ENCODE data around the gene UST.
A peak's percentile ranks its signal among the peaks of the same experiment; 100 is the strongest.
"Not testable (repeated sequence)": the region's sequence is repeated elsewhere in the genome, so short reads cannot be mapped to it uniquely, and the experiment has no call there.

The UST gene

DNA sequence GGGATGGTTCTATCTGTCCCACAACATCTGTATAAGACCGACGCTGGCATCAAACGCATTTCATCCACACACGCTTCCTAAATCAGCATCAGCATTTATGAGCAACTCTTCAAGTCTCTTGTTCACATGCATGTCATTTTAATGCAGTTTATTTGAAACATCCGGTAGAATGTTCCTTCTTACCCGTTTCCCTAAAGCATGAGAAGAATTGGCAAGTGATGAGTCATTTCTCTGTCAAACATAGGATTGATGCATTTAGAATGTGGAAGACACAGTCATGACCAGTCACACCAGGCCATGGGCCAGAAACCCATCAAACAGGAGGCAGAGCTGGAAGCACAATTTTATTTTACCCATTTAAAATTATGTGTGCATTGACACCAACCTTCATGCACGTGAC lies 122.8 kb downstream of the UST start:
- TF ChIP-seq CTCF (IDR thresholded peaks at IDR 0.05; ENCODE audit: low read depth, low read length), result no peak
- peak; percentile 31 for DNase-seq (ENCODE audit: extremely low read depth, low read depth)

DNA sequence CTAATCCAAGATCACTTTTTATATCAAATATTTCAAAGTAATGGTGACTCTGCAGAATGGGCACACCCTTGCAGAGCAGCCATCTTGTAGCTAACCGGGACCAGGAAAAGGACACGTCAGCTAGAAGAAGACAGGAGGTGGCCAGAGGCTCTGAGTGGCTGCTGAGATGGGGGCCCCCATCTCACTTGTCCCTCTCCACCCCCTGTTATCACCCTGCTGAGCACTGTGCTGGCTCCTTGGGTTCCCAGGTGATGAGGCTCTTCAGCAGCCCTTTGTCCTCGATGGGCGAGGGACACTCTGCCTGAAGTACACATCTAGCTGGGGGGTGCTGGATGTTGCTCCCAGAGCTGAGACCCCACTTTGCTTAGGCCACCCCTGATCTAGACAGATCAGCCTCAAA lies 126.3 kb downstream of the UST start:
- DNase-seq (ENCODE audit: extremely low read depth, low read depth), result no peak
- TF ChIP-seq CTCF (IDR thresholded peaks at IDR 0.05; ENCODE audit: low read depth, low read length), result no peak

DNA sequence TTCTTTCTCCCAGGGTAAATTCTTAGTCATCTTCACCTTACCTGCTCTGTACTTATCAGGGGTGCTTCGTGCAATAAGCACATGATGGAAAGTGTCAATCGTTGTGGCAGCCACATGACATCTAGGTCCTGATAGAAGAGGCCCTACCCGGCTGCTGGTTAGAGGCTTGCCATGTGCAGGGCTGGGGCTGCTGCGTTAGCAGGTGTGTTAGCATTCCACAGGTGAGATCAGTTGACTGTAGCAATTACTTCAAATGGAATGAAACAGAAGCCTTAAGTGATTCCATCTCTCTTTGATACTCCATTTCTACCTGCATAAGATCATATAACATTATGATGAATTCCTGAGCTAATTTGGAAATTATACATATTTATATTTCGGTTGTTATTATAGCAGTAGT lies 127.0 kb downstream of the UST start:
- TF ChIP-seq CTCF (IDR thresholded peaks at IDR 0.05; ENCODE audit: low read depth, low read length), result no peak
- no peak for DNase-seq (ENCODE audit: extremely low read depth, low read depth)

- no peak for TF ChIP-seq CTCF (IDR thresholded peaks at IDR 0.05; ENCODE audit: low read depth, low read length)
- no peak for DNase-seq (ENCODE audit: extremely low read depth, low read depth)
Measured at GRCh38 chr6:148874698-148875293, 128.0 kb downstream of the UST start.

GRCh38 chr6:148878683-148879082 lies 131.9 kb downstream of the UST start:
- no peak for TF ChIP-seq CTCF (IDR thresholded peaks at IDR 0.05; ENCODE audit: low read depth, low read length)
- DNase-seq (ENCODE audit: extremely low read depth, low read depth), result no peak

- DNase-seq (ENCODE audit: extremely low read depth, low read depth), result not testable (repeated sequence)
Measured at GRCh38 chr6:148880742-148881141, 133.9 kb downstream of the UST start.

DNA sequence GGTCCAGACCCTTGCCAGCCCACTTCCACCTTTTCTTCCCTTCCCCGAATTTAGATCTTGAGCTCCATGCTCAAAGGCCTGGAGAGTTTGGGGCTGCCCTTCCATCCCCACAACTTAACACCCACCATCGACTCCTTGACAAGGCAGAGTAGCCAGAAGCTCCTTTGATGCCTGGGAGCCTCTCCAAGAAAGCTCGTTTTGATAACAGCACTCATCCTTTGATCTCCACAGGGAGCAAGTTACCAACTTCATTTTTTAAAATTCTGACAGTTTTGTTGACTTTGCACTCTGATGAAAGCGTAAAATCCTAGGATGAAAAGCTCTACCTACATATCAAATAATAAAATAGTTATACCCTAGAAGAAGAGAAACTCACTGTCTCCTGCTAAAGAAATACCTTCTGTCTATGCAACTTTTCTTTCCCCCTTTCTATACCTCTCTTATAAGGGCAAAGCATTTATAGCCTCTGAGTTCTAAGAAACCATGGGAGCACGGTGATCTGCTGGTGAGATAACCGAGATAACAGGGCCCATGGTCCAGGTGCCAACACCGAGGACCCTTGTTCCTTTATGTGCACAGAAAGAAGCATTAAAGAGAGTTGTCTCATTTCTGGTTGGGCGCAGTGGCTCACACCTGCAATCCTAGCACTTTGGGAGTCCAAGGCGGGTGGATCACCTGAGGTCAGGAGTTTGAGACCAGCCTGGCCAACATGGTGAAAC lies 134.9 kb downstream of the UST start:
- no peak for DNase-seq (ENCODE audit: extremely low read depth, low read depth)
- no peak for TF ChIP-seq CTCF (IDR thresholded peaks at IDR 0.05; ENCODE audit: low read depth, low read length)

DNA sequence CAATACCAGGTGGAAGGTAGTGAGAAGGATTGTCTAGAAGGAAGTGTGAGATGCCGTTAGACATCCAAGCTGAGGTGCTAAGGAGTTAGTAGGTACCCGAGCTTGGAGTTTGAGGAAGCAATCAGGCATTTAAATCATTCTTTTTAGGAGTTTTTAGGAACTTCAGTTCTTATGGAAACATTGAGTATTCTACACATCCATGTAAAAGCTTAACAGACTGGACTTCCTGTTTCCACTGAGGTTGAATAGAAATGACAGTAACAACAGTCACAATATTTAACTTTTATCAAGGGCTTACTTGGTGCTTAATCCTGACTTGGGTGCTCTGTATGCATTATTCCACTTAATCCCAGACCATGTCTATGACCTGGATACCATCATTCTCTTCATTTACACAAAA lies 136.4 kb downstream of the UST start:
- no peak for TF ChIP-seq CTCF (IDR thresholded peaks at IDR 0.05; ENCODE audit: low read depth, low read length)

More for the DNA sequence above, 136.4 kb downstream of the UST start:
- DNase-seq (ENCODE audit: extremely low read depth, low read depth), result no peak
